Upper lobe of left lung (tissue), 4 donors: ENCODE measurements around the gene NANOS2.

ENCODE experiments used
- EP300 ChIP-seq, 4 donors: sonication (generic); formaldehyde crosslinking; IDR thresholded peaks; one replicate each; pipeline ENCODE4 v1.5.1; 2017; ENCODE audit warnings: antibody characterized with exemption in 4 of 4, control low read depth in 2 of 4
- POLR2A ChIP-seq, 4 donors: fragments of 450-650 bp; IDR thresholded peaks; one replicate each; pipeline ENCODE4 v1.5.1; 2016 to 2017; ENCODE audit warnings: antibody characterized with exemption in 4 of 4, mild to moderate bottlenecking in 2 of 4
- POLR2AphosphoS5 ChIP-seq, 2 donors: sonication (generic); formaldehyde crosslinking; IDR thresholded peaks; one replicate each; pipeline ENCODE4 v1.5.1; 2017; ENCODE audit warnings: antibody characterized with exemption in 2 of 2
- TF ChIP-seq, protein P1 (sequence below), 6 experiments: fragments of 450-650 bp in 4 of 6; fragments of 200-600 bp in 2 of 6; sonication (generic) in 2 of 6; IDR thresholded peaks; one replicate each; pipeline ENCODE4 v1.5.1; 2016 to 2019; ENCODE audit warnings: antibody characterized with exemption in 6 of 6

GRCh38 chr19:45900738-45901431 lies 13.7 kb downstream of the NANOS2 start:
- TF ChIP-seq POLR2A (IDR thresholded peaks at IDR 0.05) (no peak), EP300 (IDR thresholded peaks at IDR 0.05) (no peak), POLR2AphosphoS5 (IDR thresholded peaks at IDR 0.05) (no peak)
- TF ChIP-seq, protein P1, sequence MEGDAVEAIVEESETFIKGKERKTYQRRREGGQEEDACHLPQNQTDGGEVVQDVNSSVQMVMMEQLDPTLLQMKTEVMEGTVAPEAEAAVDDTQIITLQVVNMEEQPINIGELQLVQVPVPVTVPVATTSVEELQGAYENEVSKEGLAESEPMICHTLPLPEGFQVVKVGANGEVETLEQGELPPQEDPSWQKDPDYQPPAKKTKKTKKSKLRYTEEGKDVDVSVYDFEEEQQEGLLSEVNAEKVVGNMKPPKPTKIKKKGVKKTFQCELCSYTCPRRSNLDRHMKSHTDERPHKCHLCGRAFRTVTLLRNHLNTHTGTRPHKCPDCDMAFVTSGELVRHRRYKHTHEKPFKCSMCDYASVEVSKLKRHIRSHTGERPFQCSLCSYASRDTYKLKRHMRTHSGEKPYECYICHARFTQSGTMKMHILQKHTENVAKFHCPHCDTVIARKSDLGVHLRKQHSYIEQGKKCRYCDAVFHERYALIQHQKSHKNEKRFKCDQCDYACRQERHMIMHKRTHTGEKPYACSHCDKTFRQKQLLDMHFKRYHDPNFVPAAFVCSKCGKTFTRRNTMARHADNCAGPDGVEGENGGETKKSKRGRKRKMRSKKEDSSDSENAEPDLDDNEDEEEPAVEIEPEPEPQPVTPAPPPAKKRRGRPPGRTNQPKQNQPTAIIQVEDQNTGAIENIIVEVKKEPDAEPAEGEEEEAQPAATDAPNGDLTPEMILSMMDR (IDR thresholded peaks at IDR 0.05) = no peak
